ENCODE results near the gene ASIC4.

The ASIC4 gene

GRCh38 chr2:219513787-219514186, 495 bp upstream of the ASIC4 start:
- no peak for DNase-seq

- no peak for DNase-seq
These were observed 554 bp downstream of the ASIC4 start for GRCh38 chr2:219514836-219515235.

- peak in 1 of 51 donors; percentile 8 for DNase-seq
These were observed 1.8 kb downstream of the ASIC4 start for GRCh38 chr2:219515874-219516629.

- DNase-seq = no peak
These were observed 2.6 kb downstream of the ASIC4 start for GRCh38 chr2:219516888-219517287.

GRCh38 chr2:219517954-219518778, 3.9 kb downstream of the ASIC4 start:
- DNase-seq = no peak

- DNase-seq = no peak
These were observed 5.2 kb downstream of the ASIC4 start for GRCh38 chr2:219519526-219519916.

- no peak for DNase-seq
These were observed 5.8 kb downstream of the ASIC4 start for GRCh38 chr2:219520079-219520478.

GRCh38 chr2:219521066-219521880, 7.0 kb downstream of the ASIC4 start:
- peak in 4 of 51 donors; percentile 15 to 30 (median 20) for DNase-seq

GRCh38 chr2:219522111-219523030, 8.1 kb downstream of the ASIC4 start:
- peak in 17 of 51 donors; percentile 11 to 58 (median 32) for DNase-seq

- DNase-seq = peak in 1 of 51 donors; percentile 58
These were observed 8.9 kb downstream of the ASIC4 start for GRCh38 chr2:219523031-219523671.

GRCh38 chr2:219524817-219525216, 10.5 kb downstream of the ASIC4 start:
- no peak for DNase-seq

- no peak for DNase-seq
These were observed 11.4 kb downstream of the ASIC4 start for GRCh38 chr2:219525533-219526232.

- DNase-seq = no peak
These were observed 12.2 kb downstream of the ASIC4 start for GRCh38 chr2:219526320-219527075.

GRCh38 chr2:219527076-219527394, 12.8 kb downstream of the ASIC4 start:
- DNase-seq = peak in 11 of 51 donors; percentile 11 to 49 (median 26)

GRCh38 chr2:219527472-219527871, 13.2 kb downstream of the ASIC4 start:
- no peak for DNase-seq

GRCh38 chr2:219530048-219530963, 16.0 kb downstream of the ASIC4 start:
- DNase-seq = peak; percentile 7 to 91 (median 71)

GRCh38 chr2:219531639-219532377, 17.5 kb downstream of the ASIC4 start:
- DNase-seq = no peak
